Fibroblast of skin of abdomen (primary cell): ENCODE results near the gene SLC6A13.

Source experiments
- DNase-seq: peaks from one replicate; pipeline ENCODE4 v3.0.0-alpha.2; 2013

SLC6A13 gene

GRCh38 chr12:213527-213932, 49.1 kb downstream of the SLC6A13 start:
- DNase-seq, result no peak

GRCh38 chr12:212715-213526, 49.7 kb downstream of the SLC6A13 start:
- no peak for DNase-seq

- no peak for DNase-seq
These were observed 50.3 kb downstream of the SLC6A13 start for GRCh38 chr12:212415-212714.

- DNase-seq, result no peak
These were observed 50.8 kb downstream of the SLC6A13 start for GRCh38 chr12:211639-212414.

GRCh38 chr12:211142-211465, 51.5 kb downstream of the SLC6A13 start:
- DNase-seq, result no peak

- DNase-seq, result no peak
These were observed 52.1 kb downstream of the SLC6A13 start for GRCh38 chr12:210277-211141.

- DNase-seq, result no peak
These were observed 52.8 kb downstream of the SLC6A13 start for GRCh38 chr12:209851-210250.

- no peak for DNase-seq
These were observed 53.4 kb downstream of the SLC6A13 start for GRCh38 chr12:209246-209645.

GRCh38 chr12:208813-209212, 53.8 kb downstream of the SLC6A13 start:
- no peak for DNase-seq

- no peak for DNase-seq
These were observed 54.8 kb downstream of the SLC6A13 start for GRCh38 chr12:207804-208203.

- no peak for DNase-seq
These were observed 55.7 kb downstream of the SLC6A13 start for GRCh38 chr12:206746-207440.

GRCh38 chr12:205026-205425, 57.6 kb downstream of the SLC6A13 start:
- DNase-seq, result no peak

GRCh38 chr12:204261-204678, 58.4 kb downstream of the SLC6A13 start:
- no peak for DNase-seq

GRCh38 chr12:203462-204260, 59.0 kb downstream of the SLC6A13 start:
- DNase-seq, result no peak

GRCh38 chr12:203074-203461, 59.6 kb downstream of the SLC6A13 start:
- DNase-seq, result no peak

GRCh38 chr12:202081-202731, 60.4 kb downstream of the SLC6A13 start:
- DNase-seq, result no peak

GRCh38 chr12:201361-201760, 61.3 kb downstream of the SLC6A13 start:
- DNase-seq, result no peak

- no peak for DNase-seq
These were observed 63.9 kb downstream of the SLC6A13 start for GRCh38 chr12:198705-199104.

- DNase-seq, result no peak
These were observed 64.5 kb downstream of the SLC6A13 start for GRCh38 chr12:197911-198695.

- no peak for DNase-seq
These were observed 65.3 kb downstream of the SLC6A13 start for GRCh38 chr12:197347-197746.
